HG03097 (cell line): Measurements from ENCODE around the gene PLPP3.

Experiments used
- ATAC-seq: cut with Tn5 transposase; IDR thresholded peaks from one replicate; pipeline ENCODE4 v1.9.1; 2021; ENCODE audit not compliant: unreplicated experiment, low FRiP score

PLPP3 gene

DNA sequence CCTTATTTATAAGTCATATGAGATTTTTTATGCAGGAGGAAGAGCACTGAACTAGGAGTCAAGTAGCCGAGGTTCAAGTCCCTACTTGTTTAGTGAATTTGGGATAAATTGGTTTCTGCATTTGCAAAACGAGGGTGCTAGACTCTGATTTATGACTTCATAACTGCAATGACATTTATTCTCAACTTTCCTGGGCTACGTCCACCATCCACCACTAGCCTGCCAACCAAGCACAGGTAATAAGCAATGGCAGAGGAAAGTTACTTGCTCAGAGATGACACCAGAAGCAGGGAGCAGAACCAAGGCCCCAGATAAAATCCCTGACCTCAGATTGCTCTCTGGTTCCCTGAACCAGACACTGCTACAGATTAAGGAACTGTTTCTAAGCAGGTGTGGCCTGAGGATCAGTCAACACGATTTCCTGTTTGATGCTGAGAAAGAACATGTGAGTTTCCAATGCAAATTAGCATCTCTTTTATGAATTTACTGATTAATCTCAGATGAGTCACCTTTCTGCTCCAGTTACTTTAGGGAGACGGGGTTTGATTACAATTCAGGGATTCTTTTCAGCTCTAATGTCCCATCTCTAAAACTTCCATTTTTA lies 52.7 kb downstream of the PLPP3 start:
- ATAC-seq: peak; percentile 62

DNA sequence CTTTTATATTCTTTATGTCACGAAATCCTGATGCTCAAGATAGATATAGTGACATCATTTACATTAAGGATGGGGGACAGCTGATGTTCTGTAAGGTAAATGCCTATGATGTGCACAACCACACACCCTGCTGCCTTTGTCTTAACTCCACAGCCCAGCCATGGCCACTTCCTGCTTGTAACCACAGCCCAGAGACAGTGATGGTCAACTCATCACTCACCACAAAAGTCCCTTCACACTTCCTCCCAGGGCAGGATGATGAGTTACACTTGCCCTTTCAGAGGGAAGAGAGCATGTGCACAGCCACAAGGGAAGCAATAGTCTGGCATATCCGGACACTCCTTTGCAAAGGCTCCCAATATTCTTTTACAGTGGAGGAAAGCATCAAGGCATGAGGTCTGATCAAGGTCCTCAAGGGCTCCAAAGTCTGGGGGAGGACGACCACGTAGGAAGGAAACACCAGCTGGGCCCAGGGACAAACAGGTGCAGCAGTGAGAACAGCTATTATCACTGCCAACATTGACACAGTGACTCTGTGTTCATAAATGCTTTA lies 53.8 kb downstream of the PLPP3 start:
- ATAC-seq: peak; percentile 92

DNA sequence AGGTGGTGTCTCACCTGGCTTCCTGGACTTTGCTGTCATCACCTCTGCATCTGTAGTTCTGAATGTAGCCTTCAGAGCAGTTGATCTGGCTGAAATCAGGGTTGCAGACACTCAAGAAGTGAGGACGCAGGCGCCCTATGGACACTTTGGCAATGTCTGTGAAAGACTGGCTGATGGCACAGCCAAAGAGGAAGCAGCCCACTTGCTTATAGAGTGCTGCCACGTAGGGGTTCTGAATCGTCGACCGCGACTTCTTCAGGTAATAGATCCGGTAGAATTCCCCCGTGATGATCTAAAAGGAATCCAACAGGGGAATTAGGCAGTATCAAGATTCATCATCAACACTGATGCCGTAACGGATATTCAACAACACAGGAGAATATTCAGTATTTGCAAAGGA lies 55.1 kb downstream of the PLPP3 start:
- ATAC-seq: no peak

DNA sequence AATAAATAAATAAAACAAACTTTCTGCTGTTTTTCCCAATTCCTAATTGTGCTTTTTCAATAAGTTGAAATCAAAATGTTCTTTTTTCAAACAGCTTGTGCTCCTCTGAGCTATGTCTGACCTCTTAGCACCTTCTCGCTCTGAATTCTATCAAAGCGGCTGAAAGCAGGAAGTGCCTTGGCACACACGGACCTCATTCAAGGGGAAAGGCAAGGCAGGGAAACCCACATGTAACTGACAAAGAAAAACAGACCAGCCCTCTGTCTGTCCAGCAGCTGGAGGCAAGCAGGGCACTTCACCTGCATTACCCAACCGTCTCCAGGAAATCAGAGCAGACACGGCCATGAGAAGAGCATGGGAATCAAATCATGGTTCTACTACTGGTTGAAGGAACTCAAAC lies 56.7 kb downstream of the PLPP3 start:
- no peak for ATAC-seq

DNA sequence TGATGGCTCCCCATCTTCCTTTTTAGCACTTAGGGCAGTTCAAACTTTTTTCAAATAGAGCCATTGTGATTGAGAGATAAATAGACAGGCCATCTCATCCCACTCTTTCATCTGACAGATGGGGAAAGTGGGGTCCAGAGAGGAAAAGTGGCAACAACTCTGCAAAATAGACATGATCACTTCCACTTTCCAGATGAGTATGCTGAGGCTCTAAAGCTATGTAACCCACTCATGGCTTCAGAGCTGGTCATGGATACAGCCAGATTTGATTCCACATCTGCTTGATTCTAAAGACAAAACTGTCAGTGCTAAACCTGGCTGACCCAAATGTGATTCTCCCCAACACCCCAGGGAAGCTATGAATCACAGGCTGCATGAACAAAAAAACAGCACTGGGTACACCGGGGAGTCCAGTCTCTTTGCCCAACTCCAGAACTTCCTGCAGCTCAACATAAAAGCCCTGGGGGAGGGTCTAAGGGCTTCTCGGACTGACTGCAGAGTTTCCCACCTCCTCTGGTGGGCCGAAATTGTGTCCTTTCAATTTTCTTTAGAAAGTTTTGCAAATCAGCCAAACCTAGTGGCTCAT lies 59.3 kb downstream of the PLPP3 start:
- ATAC-seq: no peak

DNA sequence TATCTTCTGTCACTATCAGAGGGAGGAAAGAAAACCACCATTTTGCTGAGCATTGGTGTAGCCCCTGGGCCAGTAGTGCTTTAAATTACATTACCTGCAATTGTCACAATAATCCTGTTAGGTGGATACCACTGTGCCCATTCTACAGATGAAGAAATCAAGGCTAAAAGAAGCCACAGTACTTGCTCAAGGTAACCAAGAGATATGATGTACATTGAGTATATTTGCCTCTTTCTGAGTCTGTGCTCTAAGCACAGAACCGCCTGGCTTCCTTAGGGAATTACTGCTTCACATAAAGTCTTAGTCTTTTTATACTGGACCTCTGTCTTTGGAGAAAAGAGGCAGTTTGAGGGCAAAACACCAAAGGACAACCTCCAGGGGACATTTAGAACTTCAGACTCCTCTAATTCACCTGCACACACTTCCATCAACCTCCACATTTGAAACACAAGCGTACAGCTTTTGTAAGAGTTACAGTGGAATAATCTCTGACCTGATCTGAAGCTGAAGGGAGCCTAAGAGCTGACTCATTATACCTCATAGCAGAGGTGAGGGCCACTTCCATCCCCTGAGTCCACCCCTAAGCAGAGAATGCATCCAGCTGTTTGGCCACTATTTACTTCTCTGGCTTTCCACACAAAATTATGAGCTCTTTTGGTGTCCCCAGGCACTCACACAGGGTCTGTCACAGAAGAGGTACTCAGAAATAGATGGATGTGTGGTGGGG lies 61.8 kb downstream of the PLPP3 start:
- no peak for ATAC-seq

DNA sequence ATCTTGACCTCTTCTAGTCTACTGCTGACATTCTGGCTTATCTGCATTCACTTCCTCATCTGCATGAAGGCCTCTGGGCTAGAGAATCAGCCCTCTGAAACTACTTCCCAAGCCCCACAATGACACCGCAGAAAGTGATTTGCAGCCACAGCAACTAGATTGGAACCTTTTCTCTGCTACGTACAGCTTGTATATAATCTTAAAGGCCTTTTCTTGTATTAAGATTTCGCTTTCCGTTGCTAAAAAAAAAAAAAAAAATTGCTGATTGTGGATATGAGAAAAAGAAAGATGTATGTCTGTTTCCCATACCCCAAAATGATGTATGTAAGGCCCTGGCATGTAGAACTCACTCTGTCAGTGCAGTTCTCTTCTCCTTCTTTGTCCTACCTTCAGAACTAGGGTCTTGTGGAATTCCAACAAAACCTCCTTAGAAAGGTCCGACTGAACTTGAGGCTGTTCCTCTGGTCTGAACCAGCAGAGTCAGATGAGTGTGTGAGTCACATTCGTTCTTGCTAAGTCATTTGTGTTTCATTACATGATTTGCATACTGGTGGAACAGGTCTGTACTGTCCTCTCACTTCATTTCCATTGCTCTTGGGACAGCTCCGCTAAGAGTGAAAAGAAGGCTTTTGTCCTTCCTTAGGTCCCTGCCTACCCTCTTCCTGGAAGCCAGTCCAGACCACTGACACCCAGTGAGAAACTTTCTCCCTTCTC lies 62.7 kb downstream of the PLPP3 start:
- peak; percentile 66 for ATAC-seq

DNA sequence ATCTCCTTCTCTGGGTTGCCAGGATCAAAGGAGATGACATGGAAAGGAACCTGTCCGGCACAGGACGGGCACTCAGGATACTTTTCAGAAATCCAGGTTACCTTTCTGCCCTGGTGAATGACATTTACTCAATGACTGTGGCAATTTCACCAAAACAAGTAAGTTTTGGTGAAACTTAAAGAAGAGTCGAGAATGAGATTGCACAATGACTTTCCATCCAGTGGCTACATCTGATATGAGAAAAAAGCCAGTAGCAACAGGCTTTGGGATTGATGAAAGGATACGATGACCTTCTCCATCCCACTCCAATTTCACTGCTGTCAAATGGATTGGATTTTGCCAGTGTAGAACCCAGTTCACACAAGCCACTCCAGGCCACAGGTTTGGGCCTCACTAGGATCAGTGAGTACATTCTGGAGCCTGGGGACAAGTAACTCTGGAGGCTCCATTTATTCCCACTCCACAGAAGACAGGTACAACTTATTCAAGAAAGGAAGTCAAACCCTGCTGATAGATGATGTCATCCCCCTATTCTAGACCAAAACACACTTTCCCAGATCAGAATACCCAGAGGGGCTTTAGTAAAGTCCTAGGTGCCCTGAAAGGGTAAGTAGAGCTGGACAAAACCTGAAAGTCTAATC lies 63.3 kb downstream of the PLPP3 start:
- ATAC-seq: no peak

DNA sequence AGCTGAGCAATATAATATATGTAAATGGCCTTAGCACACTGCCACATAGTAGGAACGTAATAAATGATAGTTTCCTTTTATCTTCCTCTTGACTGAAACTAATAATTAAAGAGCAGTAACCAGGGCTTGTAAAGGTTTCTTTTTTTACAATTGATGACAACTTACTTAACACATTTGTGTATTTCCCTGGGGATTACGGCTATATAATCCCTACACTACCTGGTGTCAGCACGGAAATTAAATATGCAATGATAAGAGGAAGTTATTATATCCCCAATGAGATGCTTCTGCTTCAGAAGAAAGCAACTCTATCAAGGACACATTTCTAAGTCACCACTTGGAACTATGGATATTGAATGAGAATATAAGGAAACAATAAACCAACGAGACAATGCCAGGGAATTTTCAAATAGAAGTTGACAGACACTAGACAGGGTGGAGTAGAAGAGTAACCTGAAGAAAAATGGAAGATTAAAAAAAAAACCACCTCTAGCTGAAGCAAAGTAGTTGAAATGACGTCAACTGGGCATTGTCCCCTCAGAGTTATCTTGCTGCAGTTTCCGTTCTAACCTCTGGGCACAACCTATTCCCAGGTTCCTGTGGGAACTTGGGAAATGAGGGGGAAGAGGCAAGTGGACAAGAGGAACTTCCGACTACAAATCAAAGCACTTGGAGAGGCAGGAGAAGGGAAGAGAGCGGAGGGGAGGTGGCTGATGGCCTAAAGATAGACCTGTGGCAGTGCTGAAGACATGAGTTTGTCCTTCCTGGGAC lies 66.5 kb downstream of the PLPP3 start:
- no peak for ATAC-seq

DNA sequence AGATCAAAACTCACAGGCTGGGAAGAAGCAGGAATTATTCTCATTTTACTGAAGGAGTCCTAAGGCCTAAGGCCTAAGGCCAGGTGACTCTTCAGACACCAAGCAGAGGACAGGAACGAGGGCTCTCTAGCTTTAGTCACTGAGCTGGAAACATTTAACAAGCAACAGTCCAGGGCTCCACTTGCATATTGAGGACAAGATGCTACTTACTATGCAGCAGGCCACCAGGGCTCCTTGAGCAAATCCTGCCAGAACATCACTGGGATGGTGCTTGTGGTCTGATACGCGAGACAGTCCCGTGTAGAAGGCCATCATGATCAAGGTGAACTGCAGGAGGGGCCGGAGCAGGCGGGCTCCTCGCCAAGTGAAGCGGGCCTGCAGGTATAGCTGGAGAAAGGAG lies 67.6 kb downstream of the PLPP3 start:
- no peak for ATAC-seq

DNA sequence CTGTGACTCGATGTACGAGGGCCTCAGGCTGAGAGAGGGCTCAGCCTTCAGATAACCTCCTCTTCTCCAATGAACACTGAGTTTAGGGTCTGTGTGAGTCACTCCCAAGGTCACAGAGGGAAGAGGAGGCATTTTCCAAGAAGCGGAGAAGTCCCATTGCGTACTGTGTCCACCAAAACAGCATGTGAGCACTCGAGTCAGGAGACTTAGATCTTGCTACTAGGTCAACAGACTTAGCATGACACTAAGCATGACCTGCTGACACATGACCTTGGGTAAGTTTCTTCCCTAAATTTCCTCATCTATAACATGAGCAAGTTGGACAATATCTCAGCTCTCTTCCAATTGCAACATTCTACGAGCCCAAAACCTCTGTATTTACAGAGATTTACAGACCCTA lies 68.0 kb downstream of the PLPP3 start:
- no peak for ATAC-seq

DNA sequence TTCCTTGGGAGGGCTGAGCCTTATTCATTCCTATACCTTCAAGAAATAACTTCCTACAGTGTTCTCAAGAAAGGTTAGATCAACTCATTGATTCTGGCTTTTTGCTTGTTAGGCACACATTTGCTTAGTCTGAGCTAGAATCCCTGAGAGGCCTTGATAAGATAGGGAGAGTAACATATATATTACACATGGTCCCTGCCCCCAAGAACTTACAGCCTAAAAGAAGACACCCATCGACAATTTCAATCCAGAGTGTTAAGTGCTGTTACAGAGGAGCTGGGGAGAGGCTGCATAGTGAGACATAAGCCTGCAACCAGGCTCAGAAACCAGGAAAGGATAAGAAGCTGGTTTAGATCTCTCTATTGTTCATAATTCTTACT lies 68.7 kb downstream of the PLPP3 start:
- no peak for ATAC-seq

DNA sequence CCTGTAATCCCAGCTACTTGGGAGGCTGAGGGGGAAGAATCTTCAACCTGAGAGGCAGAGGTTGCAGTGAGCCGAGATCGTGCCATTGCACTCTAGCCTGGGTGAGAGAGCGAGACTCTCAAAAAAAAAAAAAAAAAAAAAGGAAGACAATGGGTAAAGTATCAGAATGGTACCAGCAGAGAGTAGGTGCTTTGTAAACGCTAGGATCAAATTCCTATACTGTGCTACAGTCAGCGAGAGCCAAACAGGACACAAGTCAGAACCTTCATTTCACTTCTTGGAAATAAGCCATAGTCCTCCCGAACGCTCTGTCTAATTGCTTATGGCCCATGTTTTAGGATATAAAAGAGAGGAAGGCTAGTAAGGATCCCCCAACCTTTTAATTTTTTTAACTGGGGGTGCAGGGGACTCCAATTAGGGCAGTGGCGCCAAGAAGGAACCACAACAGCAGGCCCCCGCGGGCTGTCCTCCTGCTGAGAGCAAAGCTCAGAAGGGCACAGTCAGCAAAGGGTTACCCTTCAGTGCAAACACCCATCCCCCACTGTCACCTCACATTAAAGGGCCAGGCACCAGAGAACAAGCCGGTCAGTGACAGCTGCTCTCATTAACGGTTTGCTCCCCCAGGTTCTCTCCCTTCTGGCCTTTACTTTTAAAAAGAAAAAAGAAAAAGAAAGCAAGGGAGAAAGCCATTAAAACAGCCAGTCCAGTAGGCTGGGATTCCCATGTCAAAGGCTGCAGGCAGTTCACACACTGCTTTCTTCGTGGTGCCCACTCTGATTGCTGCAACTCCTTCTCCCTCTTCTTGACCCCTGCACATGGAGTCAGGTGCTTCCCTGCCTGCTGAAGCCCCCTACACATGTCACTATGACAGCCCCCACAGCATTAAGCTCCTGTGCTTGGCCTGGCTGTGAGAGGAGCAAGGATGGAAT lies 69.4 kb downstream of the PLPP3 start:
- ATAC-seq: no peak

DNA sequence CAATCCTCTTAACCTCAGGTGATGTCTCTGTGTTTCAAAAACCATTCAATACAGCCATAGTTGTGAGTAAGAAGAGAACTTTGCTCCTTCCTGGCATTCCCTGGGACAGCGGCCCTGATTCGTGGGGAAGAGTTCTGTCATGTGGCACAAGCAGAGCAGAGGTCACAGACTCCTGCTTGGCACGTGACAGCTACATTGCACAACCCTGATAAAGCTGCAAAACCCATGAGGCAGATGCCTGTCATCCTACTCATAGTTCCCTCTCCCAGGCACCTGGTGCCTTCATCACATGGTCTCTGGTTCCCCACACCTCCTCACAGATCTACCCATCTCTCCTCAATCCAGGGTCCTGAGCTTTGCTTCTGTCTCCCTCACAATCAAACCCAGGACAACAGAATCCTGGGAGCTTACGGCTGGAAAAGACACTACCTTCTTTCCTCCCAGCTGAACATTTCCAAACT lies 70.8 kb downstream of the PLPP3 start:
- ATAC-seq: no peak

DNA sequence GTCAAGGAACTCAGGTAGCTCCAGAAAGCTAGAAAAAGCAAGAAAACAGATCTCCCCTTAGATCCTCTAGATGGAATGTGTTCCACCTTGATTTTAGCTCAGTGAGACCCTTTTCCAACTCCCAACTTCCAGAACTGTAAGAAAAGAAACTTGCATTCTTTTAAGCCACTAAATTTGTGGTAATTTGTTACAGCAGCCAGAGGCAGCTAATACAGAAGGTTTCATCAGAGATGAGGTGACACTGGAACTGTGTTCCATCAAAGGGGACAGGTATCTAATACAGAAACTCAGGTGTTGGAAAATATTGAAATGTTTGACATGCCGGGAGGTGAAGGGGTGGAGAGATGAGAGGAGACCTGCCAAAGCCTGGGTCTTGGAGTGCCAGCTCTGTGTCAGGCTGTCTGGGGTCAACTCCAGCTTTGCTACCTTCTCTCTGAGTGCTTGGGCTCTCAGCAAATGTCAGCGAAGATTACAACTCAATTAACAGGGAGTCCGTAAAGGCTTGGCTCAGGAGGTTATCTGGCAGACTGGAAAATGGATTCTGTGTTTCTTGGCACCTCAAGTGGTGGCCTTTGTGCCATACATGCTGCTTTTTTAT lies 71.3 kb downstream of the PLPP3 start:
- no peak for ATAC-seq

DNA sequence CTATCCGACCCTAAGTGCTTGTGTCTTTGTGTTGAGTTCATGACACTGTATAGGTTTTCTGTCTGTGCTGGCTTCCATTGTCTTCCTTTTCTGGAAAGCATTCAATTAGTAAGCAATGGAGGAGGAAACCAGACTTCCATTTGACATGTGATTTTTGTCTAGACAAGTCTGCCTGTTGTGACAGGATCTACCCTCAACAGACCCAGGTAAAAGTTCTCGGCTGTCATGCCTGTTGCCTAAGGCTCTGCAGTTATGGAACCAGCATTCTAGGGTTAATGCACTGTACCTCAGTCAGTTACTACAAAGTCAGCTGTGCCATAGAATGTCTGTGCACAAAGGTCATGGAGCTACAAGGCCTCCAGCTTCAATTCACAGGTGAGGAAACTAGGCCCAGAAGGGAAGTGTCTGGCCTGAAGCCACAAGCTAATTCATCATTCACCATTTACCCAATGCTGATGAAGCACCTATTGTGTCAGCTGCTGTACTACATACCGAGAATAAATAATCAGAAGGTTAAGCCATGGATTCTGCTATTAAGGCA lies 72.3 kb downstream of the PLPP3 start:
- ATAC-seq: no peak

DNA sequence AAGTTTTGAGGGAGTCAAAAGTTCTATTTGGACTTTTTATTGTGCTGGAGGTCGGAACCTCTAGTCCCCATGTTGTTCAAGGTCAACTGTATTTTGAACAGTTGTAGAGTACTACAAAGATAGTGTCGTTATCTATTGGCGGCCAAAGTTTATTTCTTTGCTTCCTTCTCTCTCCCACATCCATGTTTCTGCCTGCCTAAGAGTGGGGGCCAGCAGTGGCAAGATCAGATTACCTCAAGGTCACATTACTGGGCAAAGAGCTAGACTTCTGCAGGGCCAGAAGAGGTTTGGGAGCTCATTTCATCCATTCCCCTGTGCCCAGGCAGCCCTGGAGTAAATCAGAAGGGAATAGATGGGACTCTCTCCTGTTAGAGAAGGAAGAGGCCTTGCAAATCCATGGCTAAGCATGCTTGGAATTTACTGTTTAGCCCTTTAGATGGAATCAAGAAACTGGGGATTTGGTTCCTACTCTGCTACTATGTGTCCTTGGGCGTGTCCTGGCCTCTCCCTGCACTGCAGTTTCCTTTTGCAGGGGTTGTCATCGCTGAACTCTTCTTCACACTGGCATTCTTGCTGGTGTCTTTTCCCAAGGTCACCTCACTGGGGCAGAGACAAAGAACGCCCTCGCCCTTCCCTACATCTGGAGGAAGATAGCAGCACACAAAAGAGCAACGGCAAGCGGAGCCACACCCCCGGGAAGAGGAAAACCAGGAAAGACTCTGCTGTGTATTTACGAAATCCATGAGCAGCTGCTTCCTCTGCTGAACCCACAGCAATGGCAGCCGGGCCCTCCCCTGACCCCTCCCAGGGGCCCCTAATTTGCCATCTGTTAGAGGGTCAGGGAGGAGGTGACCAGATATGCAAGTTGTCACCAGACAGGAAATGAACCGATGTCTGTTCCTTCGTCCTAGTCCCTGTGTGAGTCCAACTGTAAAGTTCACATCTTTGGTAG lies 73.3 kb downstream of the PLPP3 start:
- no peak for ATAC-seq
